Hepatocyte (in vitro differentiated cells): ENCODE data around the gene BTD.

Experiments
- CTCF ChIP-seq: fragments of 200-600 bp; sonication (generic); IDR thresholded peaks from 2 replicates; pipeline ENCODE4 v1.5.1; 2016; ENCODE audit warnings: antibody characterized with exemption, mild to moderate bottlenecking; ENCODE audit not compliant: poor library complexity
- EZH2 ChIP-seq: fragments of 200-600 bp; sonication (generic); IDR thresholded peaks from 2 replicates; pipeline ENCODE4 v1.6.1; 2016; ENCODE audit warnings: antibody characterized with exemption, mild to moderate bottlenecking, borderline replicate concordance

- TF ChIP-seq CTCF (no peak), EZH2 (no peak)
These were observed 14.5 kb downstream of the BTD start for GRCh38 chr3:15616053-15616452.
